Measurements from ENCODE around the gene JADE2. TPM values are rescaled to one million over a fixed set of nuclear protein-coding genes. Genes with fewer than 3 reads are reported as not detected.

JADE2 gene
- total and polyA plus RNA-seq, 2 of the 8 experiments (the other 6 are each of a cell fraction or from before 2014, with no cell fraction given): 19.2 to 55.8 TPM

GRCh38 chr5:134581241-134581981 is 55.9 kb downstream of the JADE2 start:
- peaks cover 0 to 3% of the 10 kb centered on the region in 2 experiments for H4K20me1 ChIP-seq (replicated peaks in 1 of 2; ENCODE audit: control insufficient read depth in 1 of 2, insufficient read depth in 2 of 2, low read length in 2 of 2)
- peak overlapping the region; percentile 10; the same call in 1 of the 2 replicates for H2AK5ac ChIP-seq (ENCODE audit: low read depth, low read length)
- H3K9me3 ChIP-seq (ENCODE audit: insufficient read depth in 2 of 2, low read depth in 1 of 2, low read length in 1 of 2): no peaks in the 10 kb centered on the region
- H3K27ac ChIP-seq (ENCODE audit: low read depth, low read length): no peak overlapping the region
- no peak overlapping the region for H3K56ac ChIP-seq (replicated peaks; ENCODE audit: insufficient read length, low read depth, low read length)
- FAIRE-seq: no peak
- H3K27me3 ChIP-seq (replicated peaks in 1 of 4; ENCODE audit: control insufficient read depth in 3 of 4, extremely low read depth in 1 of 4, insufficient read depth in 3 of 4, low read length in 3 of 4): no peaks in the 10 kb centered on the region
- H3K4me1 ChIP-seq (replicated peaks in 1 of 4; ENCODE audit: control insufficient read depth in 3 of 4, insufficient read depth in 4 of 4, low read length in 3 of 4): no peaks in the 10 kb centered on the region; a peak in 1 of 7 replicates
- no peak overlapping the region for H3K4me3 ChIP-seq (ENCODE audit: extremely low read depth in 1 of 4, insufficient read depth in 2 of 4, low read depth in 3 of 4, low read length in 4 of 4)
- H3K23me2 ChIP-seq (ENCODE audit: low read depth, low read length): no peaks in the 10 kb centered on the region
- H3K18ac ChIP-seq (ENCODE audit: extremely low read depth, low read length): no peak overlapping the region
- no peak overlapping the region for H3K14ac ChIP-seq (ENCODE audit: insufficient read length)
- no peak overlapping the region for H2BK20ac ChIP-seq (ENCODE audit: low read length)
- H2BK5ac ChIP-seq (ENCODE audit: low read depth, low read length): no peak overlapping the region
- no peak overlapping the region for H2BK120ac ChIP-seq (replicated peaks; ENCODE audit: low read depth, low read length)
- H3K36me3 ChIP-seq (ENCODE audit: control insufficient read depth in 2 of 4, insufficient read depth in 4 of 4, low read length in 3 of 4): peaks cover 5 to 37% (median 17%) of the 10 kb centered on the region in 4 experiments; a peak in 6 of 8 replicates
- DNase-seq (ENCODE audit: low read depth in 1 of 2, low spot score in 2 of 2): no peak
- H3K4ac ChIP-seq (replicated peaks; ENCODE audit: insufficient read length, low read depth, low read length): no peak overlapping the region
- H3K4me2 ChIP-seq (ENCODE audit: insufficient read depth in 1 of 2, low read depth in 2 of 2, low read length in 2 of 2): no peak overlapping the region
- no peak overlapping the region for H2BK12ac ChIP-seq (ENCODE audit: low read depth, low read length)
- POLR2A ChIA-PET (ENCODE audit: partially characterized antibody): interaction anchor here (0.6 to 1.1 kb wide), 3 partner anchors 70 to 455 kb away, joined by 3 read pairs; no protein-coding TSS in a partner anchor
- TF ChIP-seq RAD21 (IDR thresholded peaks at IDR 0.05 in 1 of 2, conservative IDR thresholded peaks at IDR 0.05 in 1 of 2; ENCODE audit: low read depth in 2 of 2, low read length in 2 of 2) (peak in 1 of 2 experiments; percentile 41; a peak in 2 of 4 replicates), BACH1 (IDR thresholded peaks at IDR 0.05; ENCODE audit: low read length) (no peak), ATF3 (IDR thresholded peaks at IDR 0.05; ENCODE audit: insufficient read depth, low read depth, low read length) (no peak)
- WGBS, 2 experiments (ENCODE audit: extremely low coverage in 1 of 2, insufficient coverage in 1 of 2, insufficient read length in 1 of 2, insufficient replicate concordance in 2 of 2, low coverage in 1 of 2, low lambda C conversion rate in 2 of 2, missing lambda C conversion rate in 1 of 2): 97% methylated on average over 7 of the region's 8 CpGs; no CpG with 5 or more reads in 1 of the 2 experiments
- no peak overlapping the region for H2AFZ ChIP-seq (ENCODE audit: low read length)
- no peak overlapping the region for H4K91ac ChIP-seq (replicated peaks; ENCODE audit: insufficient read length, low read length)
- H4K5ac ChIP-seq (ENCODE audit: insufficient read length, low read depth, low read length): no peak overlapping the region
- H3K79me1 ChIP-seq (ENCODE audit: low read depth, low read length): no peaks in the 10 kb centered on the region; the same call in 1 of the 2 replicates
- H2BK15ac ChIP-seq (ENCODE audit: low read length): no peak overlapping the region
- CTCF ChIA-PET (ENCODE audit: partially characterized antibody): interaction anchor here (0.7 to 11.6 kb wide), 11 partner anchors 11 to 1614 kb away, joined by 3 to 97 read pairs (median 4); partner anchors contain the start of gene CDKN2AIPNL
- no peak overlapping the region for H3K9ac ChIP-seq (replicated peaks in 1 of 4; ENCODE audit: extremely low read depth in 1 of 4, low read depth in 3 of 4, low read length in 3 of 4)
- H4K8ac ChIP-seq (ENCODE audit: extremely low read depth, insufficient read depth, low read length): no peak overlapping the region
- H3K23ac ChIP-seq (ENCODE audit: insufficient read length): no peak overlapping the region
- no peaks in the 10 kb centered on the region for H3K79me2 ChIP-seq (ENCODE audit: control insufficient read depth in 1 of 2, insufficient read depth in 2 of 2, low read length in 2 of 2)

All from H1 (cell line).